ENCODE results near the gene IER5L. TPM values are rescaled to one million over a fixed set of nuclear protein-coding genes. Genes with fewer than 3 reads are reported as not detected.

Gene IER5L
- total and polyA plus RNA-seq, 9 of the 15 experiments (the other 6 are each of a cell fraction or from before 2014, with no cell fraction given): 0.14 to 11.9 (median 0.52) TPM

GRCh38 chr9:129202613-129203555, 24.8 kb upstream of the IER5L start (continued):
- TF ChIP-seq MEF2D (tag; conservative IDR thresholded peaks at IDR 0.05; ENCODE audit: low read depth): no peak
- TF ChIP-seq ARNT (IDR thresholded peaks at IDR 0.05): no peak
- no peak for TF ChIP-seq ZNF12 (CRISPR knock-in tag; IDR thresholded peaks at IDR 0.05)
- no peak for TF ChIP-seq ZNF77 (CRISPR knock-in tag; IDR thresholded peaks at IDR 0.05)
- no peak for TF ChIP-seq EWSR1 (IDR thresholded peaks at IDR 0.05; ENCODE audit: borderline replicate concordance, low read depth, partially characterized antibody)
- no peak for TF ChIP-seq JUND (IDR thresholded peaks at IDR 0.05; ENCODE audit: borderline replicate concordance, low read depth, low read length)
- no peak; the same call in 2 of the 3 replicates for TF ChIP-seq JUND (tag; IDR thresholded peaks at IDR 0.05; ENCODE audit: borderline replicate concordance, low read depth, low read length)
- no peak for TF ChIP-seq MBD1 (CRISPR knock-in tag; IDR thresholded peaks at IDR 0.05)
- no peak for TF ChIP-seq EGR1 (conservative IDR thresholded peaks at IDR 0.05)
- no peak for TF ChIP-seq PREB (CRISPR knock-in tag; IDR thresholded peaks at IDR 0.05)
- no peak for TF ChIP-seq UBTF (IDR thresholded peaks at IDR 0.05; ENCODE audit: borderline replicate concordance in 1 of 2, low read depth in 2 of 2, low read length in 2 of 2)
- TF ChIP-seq ZEB2 (IDR thresholded peaks at IDR 0.05): no peak
- TF ChIP-seq NR2C2 (CRISPR knock-in tag; IDR thresholded peaks at IDR 0.05): no peak
- TF ChIP-seq NR2C2 (tag; IDR thresholded peaks at IDR 0.05): peak; percentile 74
- TF ChIP-seq PHF8 (IDR thresholded peaks at IDR 0.05; ENCODE audit: borderline replicate concordance, low read length): peak; percentile 55; the same call in 1 of the 2 replicates
- TF ChIP-seq DEAF1 (CRISPR knock-in tag; IDR thresholded peaks at IDR 0.05): no peak
- peak; percentile 83 to 85 for TF ChIP-seq MAZ (CRISPR knock-in tag; conservative IDR thresholded peaks at IDR 0.05 in 1 of 2, IDR thresholded peaks at IDR 0.05 in 1 of 2)
- no peak for TF ChIP-seq NCOR1 (IDR thresholded peaks at IDR 0.05)
- no peak for TF ChIP-seq ZNF140 (CRISPR knock-in tag; IDR thresholded peaks at IDR 0.05)
- TF ChIP-seq HNRNPH1 (optimal IDR thresholded peaks at IDR 0.05; ENCODE audit: low read depth, low read length): no peak

All from K562 (cell line).